SIG-M5 treated with dmso at 0.1 percent for 504 hours (cell line): ENCODE data around the gene MYF5.
"Not testable (repeated sequence)": the region's sequence is repeated elsewhere in the genome, so short reads cannot be mapped to it uniquely, and the experiment has no call there.

Source experiments
- DNase-seq: peaks from one replicate; lab custom pipeline; 2025; ENCODE audit not compliant: unreplicated experiment; lab: John Stamatoyannopoulos, UW

The MYF5 gene

GRCh38 chr12:80716696-80717469 lies at the start of gene MYF5:
Gene MYF5 (plus strand): TSS chr12:80716912. CDS start chr12:80717064, 152 bp downstream.
- DNase-seq, result no peak

GRCh38 chr12:80670214-80670613 lies 46.5 kb upstream of the MYF5 start:
- DNase-seq, result no peak

GRCh38 chr12:80676042-80676636 lies 40.6 kb upstream of the MYF5 start:
- DNase-seq, result not testable (repeated sequence)

- no peak for DNase-seq
Measured at GRCh38 chr12:80676856-80677255, 39.9 kb upstream of the MYF5 start.

GRCh38 chr12:80677994-80678393 lies 38.7 kb upstream of the MYF5 start:
- no peak for DNase-seq

GRCh38 chr12:80679346-80680131 lies 37.2 kb upstream of the MYF5 start:
- DNase-seq, result no peak

- DNase-seq, result no peak
Measured at GRCh38 chr12:80681287-80681686, 35.4 kb upstream of the MYF5 start.

- DNase-seq, result no peak
Measured at GRCh38 chr12:80681786-80682185, 34.9 kb upstream of the MYF5 start.

GRCh38 chr12:80684077-80684495 lies 32.6 kb upstream of the MYF5 start:
- DNase-seq, result no peak

- DNase-seq, result no peak
Measured at GRCh38 chr12:80690090-80690489, 26.6 kb upstream of the MYF5 start.

GRCh38 chr12:80690513-80690912 lies 26.2 kb upstream of the MYF5 start:
- DNase-seq, result no peak

- no peak for DNase-seq
Measured at GRCh38 chr12:80692114-80692513, 24.6 kb upstream of the MYF5 start.

- no peak for DNase-seq
Measured at GRCh38 chr12:80697270-80697887, 19.3 kb upstream of the MYF5 start.

GRCh38 chr12:80698256-80698655 lies 18.5 kb upstream of the MYF5 start:
- no peak for DNase-seq

- no peak for DNase-seq
Measured at GRCh38 chr12:80698847-80699542, 17.7 kb upstream of the MYF5 start.

GRCh38 chr12:80700327-80700726 lies 16.4 kb upstream of the MYF5 start:
- no peak for DNase-seq

- DNase-seq, result no peak
Measured at GRCh38 chr12:80701388-80701787, 15.3 kb upstream of the MYF5 start.

GRCh38 chr12:80702889-80703805 lies 13.6 kb upstream of the MYF5 start:
- no peak for DNase-seq

GRCh38 chr12:80704420-80704819 lies 12.3 kb upstream of the MYF5 start:
- no peak for DNase-seq
